Activated gamma-delta T cell treated with anti-CD3 and anti-CD28 coated beads, Interleukin-2, amount 50 U/mL, for 16 hours (primary cell): Measurements from ENCODE around the gene ASB6.

Experiments used
- DNase-seq: peaks from one replicate; pipeline ENCODE4 v3.0.0-alpha.2; 2020; ENCODE audit warnings: low read depth

ASB6 gene, protein sequence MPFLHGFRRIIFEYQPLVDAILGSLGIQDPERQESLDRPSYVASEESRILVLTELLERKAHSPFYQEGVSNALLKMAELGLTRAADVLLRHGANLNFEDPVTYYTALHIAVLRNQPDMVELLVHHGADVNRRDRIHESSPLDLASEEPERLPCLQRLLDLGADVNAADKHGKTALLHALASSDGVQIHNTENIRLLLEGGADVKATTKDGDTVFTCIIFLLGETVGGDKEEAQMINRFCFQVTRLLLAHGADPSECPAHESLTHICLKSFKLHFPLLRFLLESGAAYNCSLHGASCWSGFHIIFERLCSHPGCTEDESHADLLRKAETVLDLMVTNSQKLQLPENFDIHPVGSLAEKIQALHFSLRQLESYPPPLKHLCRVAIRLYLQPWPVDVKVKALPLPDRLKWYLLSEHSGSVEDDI

DNA sequence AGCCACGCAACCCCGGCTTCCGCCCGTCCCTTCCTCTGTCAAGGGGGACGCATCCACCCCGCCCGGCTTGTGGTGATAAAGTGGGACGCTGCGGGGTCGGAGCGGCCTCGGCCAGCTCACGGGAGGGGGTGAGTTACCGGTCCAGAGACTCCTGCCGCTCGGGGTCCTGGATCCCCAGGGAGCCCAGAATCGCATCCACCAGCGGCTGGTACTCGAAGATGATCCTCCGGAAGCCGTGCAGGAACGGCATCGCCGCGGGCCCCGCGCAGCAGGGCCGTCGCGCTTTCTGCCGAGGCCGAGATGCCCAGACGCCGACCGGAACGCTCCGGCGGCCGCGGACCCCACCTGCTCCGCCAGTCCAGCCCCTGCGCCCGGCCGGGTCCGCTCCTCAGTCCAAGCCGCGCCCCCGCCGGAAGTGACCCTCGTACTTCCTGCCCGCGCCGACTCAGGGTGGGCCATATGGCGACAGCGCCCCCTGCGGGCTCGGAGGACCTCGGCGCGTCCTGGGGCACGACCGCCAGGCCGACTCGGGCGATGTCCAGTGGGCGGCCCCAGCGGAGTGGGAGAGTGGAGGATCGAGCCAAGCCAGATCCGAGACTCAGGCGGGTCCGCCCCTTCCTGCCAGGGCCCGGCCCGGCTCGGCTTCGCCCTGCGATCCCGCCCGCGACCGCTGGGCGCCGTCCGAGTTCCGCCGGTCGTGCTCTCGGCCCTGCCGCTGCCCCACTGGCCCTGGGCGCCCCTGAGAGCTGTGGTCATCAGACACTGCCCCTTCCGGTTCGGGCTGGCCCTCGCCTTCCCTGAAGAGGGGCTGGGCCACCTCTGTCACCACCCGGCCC is at the start of gene ASB6:
TSS of gene ASB6 (minus strand) at position 402 of the 836 bp plus-strand sequence. CDS start at position 250, 152 bp downstream.
- peak; percentile 93 for DNase-seq

DNA sequence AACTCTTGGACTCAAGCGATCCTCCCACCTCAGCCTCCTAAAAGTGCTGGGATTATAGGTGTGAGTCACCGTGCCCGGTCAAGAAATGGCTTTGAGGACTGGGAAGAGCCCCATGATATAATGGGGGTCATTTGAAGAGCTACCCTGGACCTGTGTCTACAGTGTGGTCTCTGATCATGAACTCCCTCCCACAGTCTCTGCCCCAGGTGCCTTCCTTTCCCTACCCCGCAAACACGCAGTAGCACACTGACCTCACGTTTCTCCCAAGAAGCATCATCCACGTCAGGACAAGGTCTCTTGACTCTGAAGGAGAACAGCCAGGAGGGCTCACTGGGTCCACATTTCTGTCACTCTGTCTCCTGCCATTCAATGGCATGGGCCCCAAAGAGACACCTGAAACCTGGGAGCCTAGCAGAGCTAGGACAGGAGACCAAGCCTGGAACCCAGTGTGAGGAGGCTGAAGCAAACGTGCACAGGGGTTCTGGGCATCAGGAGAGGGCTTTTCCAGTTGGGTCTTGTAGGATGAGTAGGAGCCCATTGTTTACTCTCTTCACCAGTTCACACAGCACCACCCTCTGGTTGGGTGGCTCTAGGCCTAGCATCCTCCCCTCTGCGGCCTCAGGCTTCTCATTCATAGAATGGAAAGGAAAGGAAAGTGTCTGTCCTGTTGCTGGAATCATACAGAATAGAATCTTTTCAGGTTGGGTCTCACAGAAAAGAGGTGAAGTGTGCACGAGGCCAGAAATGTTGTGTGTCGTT is 46.5 kb upstream of the ASB6 start:
- no peak for DNase-seq

DNA sequence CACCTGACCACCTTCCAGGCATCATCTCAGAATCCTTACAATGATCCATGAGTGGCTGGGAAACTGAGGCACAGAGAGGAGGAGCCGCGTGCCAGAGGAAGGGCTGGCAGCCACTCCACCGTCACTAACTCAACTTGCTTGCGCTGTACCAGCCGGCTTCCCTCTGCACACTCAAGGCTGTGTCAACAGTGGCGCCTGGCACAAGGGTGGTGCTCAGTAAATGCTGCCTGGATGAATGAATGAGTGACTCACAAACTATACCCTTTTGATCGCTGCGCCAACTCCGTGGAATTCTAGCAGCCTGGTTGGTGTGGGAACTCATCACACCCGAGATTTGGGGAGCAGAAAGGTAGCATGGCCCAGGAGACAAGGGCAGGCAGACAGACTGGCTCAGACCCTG is 45.4 kb upstream of the ASB6 start:
- DNase-seq = no peak

DNA sequence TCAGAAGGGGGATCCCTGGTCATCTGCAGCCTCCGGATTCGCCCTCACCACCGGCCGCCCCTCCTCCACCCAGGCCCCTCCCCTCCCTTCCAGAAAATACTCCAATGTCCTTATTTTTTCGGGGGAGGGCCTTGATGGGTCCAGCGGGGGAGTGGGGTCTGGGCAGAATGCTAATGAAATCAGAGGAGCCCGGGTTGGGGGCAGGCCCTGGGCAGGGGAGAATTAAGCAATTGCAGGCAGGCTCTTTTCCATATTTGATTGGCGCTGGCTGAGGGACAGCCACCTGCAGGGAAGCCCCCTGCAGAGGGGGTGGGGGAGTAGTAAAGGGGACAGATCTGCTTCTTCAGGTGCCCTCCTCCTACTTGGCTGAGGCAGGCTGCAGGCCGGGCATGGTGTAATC is 44.8 kb upstream of the ASB6 start:
- no peak for DNase-seq

DNA sequence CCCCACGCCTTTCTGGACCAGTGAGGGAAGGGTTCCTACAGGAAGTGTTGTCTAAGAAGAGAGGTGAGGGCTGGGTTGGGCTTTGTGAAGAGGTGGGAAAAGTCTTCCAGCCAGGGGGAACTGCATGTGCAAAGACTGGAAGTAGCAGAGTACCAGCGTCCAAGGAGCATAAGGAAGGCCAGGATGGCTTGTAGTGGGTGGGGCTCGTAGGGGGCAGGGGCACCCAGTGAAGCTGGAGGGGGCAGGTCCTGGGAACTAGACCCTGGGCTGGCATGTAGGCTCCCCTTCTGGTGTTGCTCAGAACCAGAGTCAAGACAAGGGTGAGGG is 43.9 kb upstream of the ASB6 start:
- DNase-seq = no peak

DNA sequence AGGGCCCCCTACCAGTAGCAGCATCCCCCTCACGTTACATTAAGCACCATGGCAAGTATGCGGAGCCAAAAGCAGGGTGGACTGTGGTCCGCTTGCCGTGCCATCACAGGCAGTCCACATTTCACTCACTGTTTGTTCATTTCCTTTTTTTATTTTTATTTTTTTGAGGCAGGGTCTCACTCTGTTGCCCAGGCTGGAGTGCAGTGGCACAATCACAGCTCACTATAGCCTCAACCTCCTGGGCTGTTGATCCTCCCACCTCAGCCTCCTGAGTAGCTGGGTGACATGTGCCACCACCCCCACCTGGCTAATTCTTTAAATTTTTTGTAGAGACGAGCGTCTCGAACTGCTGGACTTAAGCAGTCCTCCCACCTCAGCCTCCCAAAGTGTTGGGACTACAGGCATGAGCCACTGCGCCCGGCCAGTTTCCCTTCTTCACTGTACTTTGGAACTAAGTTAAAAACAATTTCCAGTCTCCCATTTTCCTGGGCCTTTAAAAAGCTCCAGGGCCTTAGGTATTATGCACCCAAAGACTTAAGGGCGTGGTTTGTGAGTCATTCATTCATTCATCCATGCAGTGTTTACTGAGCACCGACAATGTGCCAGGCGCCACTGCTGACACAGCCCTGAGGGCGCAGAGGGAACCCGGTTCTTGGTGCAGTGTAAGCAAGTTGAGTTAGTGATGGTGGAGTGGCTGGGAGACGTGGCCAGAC is 43.4 kb upstream of the ASB6 start:
- DNase-seq = no peak

DNA sequence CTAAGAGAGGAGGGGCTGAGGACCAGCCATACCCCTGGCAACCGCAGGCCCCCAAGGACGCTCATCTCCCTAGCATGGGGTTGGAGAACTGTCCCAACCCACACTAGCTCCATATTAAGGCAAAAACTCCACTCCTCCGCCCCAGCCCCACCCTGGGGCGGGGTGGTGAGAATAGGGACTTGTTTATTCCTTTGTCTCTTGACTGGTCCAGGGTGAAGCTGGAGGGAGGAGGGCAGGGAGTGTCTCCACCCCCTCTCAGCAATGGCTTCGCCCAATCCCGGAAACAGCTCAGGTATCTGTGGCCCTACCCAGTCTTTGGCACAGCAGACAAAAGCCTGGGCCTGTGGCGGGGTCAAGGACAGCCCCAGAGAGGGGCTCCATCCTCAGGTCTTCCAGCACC is 40.4 kb upstream of the ASB6 start:
- no peak for DNase-seq

DNA sequence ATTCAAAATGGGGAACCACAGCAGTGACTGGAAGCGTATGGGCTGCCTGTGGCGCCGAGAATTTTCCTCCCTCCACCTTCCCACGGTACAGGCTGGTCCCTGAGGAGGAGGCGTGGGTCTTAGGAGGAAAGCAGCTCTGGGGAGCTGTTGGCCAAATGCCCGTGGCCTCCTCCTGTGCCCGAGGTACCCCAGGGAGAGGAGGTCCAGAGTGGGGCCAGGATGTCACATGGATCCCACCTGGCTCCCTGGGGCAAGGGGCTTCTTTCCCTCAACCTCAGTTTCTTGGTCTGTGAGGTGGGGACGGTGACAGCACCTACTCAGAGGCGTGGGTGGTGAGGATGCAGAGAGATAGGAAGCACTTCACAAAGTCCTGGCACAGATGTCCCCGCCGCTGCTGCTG is 40.0 kb upstream of the ASB6 start:
- DNase-seq = no peak

DNA sequence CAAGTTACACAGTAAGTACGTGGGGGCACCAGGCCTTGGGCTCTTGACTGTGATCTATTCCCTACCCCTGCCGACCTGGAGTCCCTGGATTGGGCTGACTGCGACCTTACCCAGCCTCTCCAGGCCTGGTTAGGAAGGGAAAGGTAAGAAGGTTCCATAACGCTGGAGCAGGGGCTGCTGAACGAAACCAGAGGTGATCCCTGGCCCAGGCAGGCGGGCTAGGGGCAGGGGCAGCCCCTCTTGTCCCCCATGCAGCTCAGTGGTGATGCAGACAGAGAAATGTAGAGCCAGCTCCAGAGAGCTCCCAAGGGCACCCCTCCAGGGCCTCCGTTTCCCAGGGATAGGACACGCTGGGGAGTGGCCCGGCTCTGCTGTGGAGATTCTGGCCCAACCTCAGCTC is 37.6 kb upstream of the ASB6 start:
- no peak for DNase-seq

DNA sequence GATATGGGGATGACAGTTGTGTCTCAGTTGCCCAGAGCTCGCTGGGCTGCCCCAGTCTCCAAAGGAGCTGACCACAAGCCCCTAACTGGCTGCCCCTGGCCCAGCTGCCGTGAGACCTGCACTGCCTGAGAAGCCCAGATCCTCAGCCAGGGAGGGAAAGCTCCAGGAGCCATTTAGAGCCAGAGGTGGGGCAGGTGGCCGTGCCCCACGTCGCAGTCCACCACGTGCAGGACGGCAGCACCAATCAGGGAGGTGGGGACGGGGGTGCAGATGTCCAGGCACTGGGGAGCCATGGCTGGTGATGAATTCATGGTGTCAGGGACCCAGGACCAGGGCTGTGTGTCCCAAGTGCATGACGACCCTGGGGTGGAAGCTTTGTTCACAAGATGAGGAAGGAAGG is 36.9 kb upstream of the ASB6 start:
- DNase-seq = no peak

DNA sequence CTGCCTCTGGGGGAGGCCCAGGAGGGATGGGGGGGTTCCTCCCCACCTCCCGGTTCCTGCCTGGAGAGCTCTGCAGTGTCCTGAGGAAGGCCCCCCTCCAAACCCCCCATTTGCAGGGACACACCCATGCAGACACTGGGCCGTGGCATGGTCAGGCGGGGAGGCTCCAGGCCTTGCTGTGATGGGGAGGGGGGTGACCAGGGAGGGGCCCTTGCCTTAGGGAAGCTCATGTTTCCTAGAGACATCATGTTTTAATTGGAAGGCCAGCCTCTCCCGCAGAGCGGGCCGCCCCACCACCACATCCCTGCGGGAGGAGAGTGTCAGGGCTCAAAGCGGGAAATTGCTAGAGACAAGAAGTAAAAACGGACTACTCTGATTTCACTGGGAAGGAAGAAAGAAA is 35.5 kb upstream of the ASB6 start:
- no peak for DNase-seq

DNA sequence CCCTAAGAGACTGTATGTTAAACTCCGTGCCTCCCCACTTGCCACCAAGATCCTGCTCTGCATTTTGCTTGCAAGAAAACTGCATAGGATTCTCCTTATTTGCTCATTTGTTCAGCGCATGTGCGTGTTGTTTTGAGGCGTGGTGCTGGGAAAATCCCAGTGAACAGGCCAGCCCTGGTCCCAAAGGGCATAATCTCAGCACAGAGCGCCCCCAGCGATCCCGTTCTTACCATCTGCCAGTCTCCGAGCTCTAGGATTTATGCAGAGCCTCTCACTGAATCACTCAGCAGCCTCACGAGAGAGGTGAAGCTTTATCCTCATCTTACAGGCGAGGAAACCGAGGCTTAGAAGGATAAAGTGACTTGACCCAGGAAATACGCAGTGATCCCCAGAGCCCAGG is 35.0 kb upstream of the ASB6 start:
- DNase-seq = no peak

DNA sequence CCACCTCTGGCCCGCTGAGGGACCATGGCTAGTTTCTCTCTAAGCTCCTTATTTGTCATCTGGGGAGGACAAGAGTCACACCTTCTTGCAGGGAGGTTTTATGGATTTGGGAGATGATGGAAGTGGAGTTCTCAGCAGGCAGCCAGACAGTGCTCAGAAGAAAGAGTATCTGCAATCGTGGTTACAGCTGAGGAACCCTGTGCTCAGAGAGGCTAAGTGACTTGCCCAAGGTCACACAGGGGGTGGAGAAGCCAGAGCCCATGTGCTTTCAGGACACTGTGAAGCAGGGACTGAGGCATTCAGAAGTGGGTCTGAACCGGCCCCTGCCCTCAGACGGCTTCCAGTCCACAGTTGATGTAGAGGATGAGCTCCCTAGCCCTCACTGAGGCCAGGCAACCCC is 34.3 kb upstream of the ASB6 start:
- no peak for DNase-seq

DNA sequence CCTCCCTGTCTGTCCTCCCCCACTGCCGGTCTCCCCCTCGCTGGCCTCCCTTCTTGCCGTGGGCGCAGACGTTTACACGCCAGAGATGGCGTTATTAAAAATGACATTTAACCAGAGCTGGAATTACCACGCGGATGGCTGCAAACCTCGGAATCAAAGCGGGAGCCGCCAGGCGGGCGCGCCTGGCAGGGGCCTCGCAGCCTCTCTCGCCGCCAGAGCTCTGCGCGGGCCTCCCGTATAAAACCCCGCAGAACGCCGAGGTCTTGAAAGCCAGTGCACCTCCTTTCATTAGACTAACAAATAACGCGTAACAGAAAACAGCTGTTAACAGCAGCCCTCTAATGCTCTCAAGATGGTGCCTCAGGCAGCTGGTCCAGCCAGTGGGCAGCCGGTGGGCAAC is 33.7 kb upstream of the ASB6 start:
- DNase-seq = no peak

DNA sequence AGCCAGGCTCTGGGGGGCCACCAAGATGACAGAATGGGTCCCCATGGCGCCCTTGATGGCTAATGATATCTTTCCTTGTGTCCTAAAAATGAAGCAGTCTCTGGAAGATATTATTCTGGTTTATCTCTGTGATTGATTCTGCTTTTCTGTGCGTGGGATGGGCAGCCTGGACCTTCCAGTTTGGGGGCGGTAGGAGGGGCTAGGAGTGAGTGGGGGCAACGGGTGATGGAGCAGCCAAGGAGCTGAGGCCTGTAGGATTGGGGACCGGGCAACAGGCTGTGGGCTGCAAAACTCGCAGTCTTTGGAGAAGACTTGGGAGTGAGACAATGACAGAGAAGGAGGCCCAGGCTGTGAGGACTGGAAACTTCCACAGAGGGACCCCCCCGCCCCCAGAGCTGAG is 32.3 kb upstream of the ASB6 start:
- no peak for DNase-seq

DNA sequence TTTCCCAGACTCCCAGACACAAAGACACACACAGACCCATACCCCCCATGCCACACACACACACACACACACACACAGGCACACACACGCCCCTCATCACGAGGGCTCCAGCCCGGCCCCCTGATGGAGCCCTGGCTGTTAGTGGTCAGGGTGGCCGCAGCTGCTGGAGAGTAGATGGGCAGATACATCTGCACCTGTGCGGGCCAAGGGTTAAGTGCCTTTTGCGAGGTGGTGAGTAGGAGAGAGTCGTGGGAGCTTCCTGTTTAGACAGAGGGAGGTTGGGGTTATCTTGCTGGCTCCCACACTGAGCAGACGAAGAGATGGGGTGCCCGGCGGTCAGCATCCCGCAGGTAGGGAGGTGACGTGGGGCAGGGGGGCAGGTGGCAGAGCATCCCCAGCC is 31.7 kb upstream of the ASB6 start:
- DNase-seq = no peak

DNA sequence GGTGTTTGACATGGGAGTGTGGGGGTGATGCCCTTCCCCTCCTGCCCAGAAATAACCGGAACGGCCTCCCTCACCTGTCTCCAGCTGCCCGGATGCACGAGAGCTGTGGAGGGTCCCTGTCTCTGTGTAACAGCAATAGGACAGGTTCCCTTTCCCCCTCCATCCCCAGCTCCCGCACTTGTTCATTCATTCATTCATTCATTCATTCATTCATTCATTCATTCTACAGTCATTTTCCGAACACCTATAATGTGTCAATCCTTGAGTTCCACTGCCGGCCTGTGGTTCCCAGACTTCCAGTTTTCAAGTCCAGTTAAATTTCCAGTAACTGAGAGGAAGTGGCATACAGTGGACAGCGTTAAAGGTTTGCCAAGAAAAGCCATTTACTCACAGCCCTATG is 30.8 kb upstream of the ASB6 start:
- DNase-seq = no peak

DNA sequence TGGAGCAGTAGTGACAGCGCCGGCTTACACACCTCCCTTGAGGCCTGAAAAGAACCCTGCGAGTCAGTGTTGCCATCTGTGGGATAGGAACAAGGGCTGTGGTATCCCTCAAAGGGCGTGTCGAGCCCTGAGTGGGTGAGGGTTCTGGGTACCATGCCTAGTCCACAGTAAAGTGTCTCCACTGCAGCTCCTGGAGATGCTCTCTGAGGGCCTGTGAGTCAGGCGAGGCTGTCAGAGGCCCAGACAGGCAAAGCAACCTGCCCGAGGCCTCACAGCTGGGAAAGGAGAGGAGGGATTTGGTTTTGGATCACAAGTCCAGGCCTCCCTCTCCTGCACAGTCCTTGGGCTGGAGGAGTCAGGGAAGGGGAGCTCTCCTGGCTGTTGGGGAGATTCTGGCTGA is 29.6 kb upstream of the ASB6 start:
- DNase-seq = no peak

DNA sequence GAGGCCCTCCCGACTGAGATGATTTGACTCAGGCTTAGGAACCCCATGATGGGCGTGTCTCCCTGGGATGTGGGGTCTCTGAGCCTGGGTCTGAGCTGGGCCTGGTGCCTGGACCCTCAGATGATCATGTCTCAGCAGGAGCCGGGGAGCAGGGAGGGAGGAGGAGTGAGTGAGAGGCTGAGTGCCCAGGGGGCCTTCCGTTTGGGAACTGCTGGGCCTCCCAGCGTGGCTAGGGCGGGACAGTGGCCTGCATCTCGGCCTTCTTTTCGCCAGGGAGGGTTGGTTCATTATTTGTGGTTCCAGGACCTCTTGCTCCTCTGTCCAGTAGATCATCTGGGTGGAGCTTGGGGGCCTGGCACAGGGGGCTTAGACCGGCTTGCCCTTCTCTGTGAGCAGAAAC is 29.1 kb upstream of the ASB6 start:
- DNase-seq = no peak

DNA sequence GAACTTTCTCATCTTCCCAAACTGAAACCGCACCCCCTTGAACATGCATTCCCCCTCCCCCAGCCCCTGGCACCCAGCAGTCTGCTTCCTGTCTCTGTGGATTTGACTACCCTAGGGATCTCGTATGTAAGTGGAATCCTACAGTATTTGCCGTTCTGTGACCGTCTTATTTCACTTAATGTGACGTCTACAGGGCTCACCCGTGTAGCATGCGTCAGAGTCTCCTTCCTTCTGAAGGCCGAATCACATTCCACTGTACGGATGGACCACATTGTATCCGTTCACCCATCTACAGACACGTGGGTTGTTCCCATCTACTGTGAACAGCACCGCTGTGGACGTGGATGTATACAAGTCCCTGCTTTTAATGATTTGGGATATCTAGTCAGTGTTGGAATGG is 28.0 kb upstream of the ASB6 start:
- DNase-seq = no peak

DNA sequence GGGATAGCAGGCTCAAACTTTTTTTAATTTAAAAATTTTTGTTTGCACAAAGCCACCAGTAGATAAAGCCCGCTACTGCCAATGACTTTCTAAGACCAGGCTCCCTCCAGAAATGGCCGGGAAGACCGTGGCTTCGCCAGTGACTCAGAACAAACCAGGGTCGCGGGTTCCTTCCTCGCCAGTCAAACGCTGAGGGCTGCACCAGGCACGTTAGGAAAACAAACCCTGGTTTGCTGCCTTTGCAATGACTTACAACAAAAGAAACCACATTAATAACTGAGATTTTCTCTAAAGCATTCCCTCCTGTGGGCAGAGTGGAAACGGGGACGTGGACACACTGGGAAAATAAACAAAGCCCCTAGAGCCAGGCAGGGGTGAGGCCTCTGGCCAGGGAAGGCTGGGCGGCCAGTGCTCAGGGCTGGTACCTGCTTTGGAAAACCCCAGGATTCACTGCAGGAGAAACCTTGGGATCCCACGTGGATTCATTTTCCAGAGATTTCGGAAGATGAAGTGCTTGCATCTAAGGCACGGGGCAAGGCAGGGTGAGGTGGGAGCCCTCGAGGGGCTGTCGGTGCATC is 27.3 kb upstream of the ASB6 start:
- no peak for DNase-seq

DNA sequence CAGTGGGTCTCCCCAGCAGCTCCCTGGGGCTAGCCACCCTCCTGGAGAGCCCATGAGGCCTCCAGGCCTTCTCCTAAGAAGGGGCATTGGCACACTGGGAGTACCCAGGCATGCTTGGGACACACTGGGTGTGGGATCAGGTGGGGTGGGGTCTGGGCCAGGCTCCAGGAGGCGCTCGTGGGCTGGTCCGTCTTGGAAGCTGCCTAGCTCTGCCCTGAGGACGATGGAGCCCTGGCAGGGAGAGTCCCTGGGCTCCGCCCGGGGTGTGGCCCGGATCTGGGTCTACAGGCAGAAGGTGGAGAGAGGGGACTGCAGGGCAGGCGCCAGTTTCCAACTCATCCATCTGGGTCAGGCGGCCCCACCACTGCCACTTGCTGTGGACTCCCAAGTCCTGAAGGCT is 25.9 kb upstream of the ASB6 start:
- DNase-seq = no peak
